Fibroblast of upper back skin (primary cell): Measurements from ENCODE around the gene MAST4.
"Not testable (repeated sequence)": the region's sequence is repeated elsewhere in the genome, so short reads cannot be mapped to it uniquely, and the experiment has no call there.

Experiments
- DNase-seq: peaks from one replicate; pipeline ENCODE4 v3.0.0-alpha.2; 2013

MAST4 gene

DNA sequence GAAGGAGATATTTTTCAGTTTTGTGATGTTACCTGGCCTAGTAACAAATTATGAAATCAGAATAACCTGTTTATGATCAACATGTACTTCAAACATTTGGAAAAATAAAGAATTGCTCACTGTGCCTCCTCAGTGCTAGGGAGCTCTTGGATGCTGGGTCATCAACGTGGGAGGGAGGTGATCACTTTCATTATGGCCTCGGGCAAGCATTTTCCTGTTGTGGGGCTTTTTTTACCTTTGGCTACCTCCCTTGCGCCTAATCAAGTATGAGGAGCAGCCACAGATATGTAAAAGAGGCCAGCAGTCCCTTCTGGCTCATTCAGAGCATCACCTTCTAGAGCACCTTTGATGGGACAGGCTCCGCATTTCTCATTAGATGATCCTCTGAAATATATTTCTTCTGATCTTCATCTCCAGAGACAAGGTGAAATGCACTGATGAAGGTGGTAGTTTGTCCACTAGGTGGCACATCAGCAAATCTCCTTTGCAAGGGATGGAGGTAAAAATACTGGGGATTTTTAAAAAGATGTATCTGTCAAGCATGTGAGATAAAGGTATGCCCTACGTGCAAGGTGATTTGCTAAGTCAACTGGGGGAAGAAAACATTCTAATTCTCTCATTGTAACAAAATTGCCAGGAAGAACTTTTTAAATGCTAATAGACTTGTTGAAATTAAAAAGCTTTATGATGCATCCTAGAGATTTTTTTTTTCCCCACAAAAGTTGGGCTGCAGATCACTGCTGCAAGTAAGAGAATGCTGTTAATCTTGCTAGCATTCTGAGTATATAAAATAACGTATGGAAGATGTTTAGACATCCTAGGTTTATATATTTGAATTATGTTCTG, 218.2 kb downstream of the MAST4 start:
- peak; percentile 53 for DNase-seq

DNA sequence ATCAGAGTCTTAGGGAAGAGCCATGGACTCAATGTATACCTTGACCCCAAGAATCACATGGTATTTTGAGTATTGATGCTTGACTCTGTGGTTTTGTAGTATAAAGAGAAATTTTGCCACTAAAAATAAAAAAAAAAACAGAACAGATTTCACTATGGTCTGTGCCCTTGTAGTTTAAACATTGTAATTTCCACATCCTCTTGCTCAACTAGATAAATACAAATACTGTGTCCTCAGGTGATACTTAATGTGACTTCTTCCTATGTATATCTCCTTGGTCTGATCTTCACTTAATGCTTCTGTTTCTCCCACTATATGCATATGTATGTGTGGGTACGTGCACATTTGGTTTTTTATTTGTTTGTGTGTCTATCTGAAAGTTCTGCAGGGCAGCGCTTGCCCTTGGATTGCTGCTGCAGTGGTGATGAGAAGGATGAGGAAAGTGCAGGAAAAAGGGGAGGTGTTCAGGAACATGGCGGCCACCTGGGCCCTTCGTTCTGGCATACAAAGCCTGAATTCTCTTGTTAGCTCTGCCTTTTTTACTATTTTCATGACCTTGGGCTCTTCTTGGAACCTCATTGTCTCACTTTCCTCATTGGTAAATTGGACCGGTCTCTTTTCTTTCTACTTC, 222.2 kb downstream of the MAST4 start:
- DNase-seq: no peak

DNA sequence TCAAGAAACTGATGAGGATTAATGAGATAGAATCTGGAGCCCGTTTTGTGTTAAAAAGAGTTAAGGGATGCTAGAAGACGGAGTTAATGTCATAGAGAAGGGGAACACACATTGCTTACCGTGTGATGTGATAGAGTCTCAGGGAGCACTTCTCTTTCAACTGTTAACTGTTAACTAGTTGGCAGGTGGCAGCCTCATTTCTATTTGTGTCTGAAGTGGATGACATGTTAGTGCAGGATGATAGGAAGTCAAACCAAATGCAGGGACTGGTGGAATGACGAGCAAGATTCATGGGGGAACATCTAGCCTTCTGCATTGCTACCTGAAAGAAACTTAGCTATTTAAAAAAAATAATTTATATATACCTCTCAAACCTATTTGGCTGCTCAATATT, 222.7 kb downstream of the MAST4 start:
- DNase-seq: no peak

DNA sequence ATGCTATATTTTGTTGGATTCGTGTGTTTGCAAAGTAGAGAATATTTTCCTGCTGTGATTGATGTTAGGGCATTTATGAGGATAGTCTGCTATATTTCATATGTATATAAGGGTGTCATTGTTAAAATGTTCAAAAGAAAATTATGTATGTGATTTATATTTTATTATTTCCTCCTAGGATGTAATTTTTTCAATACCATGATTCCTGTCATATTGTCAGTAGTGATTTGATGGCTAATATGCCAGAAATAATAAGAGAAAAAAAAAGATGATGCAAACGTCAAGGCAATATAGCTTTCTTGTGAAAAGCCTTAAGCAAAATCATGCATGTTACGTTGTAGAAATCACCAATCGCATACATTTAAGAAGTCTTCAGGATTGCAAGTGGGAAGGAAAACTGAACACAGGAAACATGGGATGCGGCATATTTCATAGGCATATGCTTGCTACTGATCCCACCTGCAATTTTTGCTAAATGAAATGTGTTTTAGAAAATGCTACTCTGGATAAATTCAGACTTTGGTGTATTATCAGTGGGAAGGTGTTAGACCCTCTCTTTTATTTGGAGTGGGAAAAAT, 224.5 kb downstream of the MAST4 start:
- DNase-seq: no peak

DNA sequence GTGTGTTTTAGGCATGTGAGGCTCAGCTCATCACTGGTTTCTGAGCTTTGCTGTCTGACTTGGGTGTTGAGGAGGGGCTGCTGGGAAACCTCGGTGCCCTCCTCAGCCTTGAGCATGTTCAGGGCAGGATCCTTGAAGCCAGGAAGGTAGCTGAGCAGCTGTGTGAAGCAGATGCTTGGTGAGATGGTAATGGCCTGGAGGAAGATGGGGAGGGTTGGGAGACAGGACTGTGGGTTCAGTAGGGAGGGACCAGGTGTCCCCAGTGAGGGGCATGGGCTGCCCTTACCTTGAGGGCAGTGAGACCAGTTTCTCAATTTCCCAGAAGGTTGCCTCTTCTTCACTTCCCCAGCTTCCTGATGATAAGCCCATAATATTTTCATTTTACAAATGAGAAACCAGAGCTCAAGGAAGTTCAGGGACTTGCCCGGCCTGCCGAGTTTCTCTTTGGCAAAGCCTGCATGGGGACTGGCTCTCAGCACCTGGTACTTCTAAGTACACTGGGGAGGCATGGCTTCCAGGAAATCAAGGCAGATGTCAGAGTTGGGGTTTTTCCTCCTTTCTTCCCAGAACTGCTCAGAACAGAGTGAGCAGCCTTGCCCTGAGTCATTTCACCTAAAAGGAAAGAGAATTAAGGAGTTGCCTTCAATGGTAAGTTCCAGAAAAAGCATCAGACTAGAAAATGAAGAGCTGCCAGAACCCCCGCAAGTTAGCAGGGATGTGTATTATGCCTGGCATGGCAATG, 225.7 kb downstream of the MAST4 start:
- DNase-seq: no peak

DNA sequence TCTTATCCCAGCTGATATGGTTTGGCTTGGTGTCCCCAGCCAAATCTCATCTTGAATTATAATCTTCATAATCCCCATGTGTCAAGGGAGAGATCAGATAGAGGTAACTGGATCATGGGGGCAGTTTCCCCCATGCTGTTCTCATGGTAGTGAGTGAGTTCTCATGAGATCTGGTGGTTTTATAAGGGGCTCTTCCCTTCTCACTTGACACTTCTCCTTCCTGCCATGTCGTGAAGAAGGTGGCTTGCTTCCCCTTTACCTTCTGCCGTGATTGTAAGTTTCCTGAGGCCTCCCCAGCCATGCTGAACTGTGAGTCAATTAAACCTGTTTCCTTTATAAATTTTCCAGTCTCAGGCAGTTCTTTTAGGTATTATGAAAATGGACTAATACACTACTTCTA, 226.7 kb downstream of the MAST4 start:
- DNase-seq: not testable (repeated sequence)

DNA sequence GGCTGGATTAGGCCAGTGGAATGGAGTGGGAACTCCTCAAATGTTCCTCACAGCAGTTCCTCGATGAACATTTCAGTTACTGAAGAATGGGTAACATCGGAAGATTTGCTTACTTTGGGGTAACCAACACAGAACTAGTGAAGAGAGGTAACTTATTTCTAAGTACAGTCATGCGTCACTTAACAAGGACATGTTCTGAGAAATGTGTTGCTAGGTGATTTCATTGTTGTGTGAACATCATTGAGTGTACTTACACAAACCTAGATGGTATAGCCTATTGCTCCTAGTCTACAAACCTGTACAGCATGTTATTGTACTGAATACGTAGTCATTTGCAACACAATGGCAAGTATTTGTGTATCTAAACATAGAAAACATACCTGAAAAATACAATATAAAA, 228.3 kb downstream of the MAST4 start:
- DNase-seq: no peak

DNA sequence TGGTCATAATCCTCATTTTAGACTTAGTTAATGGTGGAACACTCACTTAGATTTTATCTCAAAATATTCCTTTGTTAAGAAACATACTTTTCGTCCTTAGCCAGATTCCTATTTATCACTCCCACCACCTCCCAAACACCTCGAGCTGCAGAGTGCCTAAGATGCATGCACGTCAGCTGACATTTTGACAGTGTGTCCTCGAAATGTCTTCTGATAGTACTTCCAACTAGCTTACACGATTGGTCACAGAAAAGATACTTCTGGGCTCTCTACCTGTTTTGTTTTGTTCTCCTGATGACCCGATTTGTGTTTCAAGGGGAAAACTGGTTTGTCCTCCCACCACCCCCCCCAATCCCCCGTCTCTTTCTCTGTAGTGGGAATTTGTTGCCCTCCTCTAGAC, 230.1 kb downstream of the MAST4 start:
- DNase-seq: no peak

DNA sequence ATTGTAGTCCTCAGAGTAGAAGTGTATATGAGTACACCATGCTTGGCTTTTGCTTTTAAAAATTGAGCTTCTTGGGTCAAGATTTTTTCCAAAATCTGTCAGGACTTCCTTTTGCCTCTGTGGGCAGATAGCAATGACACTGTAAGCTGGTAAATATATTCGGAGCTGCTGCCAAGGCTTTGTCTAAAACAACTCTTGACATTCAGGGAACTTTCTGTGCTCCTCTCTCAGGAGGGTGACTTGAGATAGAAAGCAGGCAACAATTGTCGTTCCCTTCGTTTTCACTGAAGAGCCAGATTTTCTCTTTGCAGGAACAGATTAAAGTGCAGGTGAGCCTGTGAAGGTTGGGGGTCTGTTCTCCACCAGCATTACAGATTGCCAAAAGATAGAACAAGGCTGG, 230.5 kb downstream of the MAST4 start:
- no peak for DNase-seq

DNA sequence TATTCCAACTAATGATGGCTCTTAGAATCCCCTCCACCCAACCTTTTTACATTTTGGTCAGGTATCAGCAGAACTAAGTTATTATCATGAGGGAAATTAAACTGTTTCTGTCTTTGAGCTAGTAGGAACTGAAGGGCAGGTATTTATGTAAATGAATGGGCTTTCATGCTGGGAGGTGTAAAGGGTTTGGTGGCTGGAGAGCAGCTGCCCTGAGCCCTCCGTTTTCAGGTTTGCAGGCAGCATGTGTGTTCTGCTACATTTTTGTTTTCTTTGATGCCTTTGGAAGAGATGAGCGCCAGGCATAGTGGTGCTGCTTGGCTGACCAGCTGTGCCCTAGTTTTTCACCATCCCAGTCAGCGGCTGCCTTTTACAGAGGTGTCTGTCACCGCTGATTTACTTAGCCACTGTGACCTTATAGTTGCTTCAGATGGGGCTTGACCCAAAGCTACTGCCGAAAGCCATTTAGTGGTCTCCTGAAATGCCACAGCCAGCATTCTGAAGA, 231.9 kb downstream of the MAST4 start:
- no peak for DNase-seq

DNA sequence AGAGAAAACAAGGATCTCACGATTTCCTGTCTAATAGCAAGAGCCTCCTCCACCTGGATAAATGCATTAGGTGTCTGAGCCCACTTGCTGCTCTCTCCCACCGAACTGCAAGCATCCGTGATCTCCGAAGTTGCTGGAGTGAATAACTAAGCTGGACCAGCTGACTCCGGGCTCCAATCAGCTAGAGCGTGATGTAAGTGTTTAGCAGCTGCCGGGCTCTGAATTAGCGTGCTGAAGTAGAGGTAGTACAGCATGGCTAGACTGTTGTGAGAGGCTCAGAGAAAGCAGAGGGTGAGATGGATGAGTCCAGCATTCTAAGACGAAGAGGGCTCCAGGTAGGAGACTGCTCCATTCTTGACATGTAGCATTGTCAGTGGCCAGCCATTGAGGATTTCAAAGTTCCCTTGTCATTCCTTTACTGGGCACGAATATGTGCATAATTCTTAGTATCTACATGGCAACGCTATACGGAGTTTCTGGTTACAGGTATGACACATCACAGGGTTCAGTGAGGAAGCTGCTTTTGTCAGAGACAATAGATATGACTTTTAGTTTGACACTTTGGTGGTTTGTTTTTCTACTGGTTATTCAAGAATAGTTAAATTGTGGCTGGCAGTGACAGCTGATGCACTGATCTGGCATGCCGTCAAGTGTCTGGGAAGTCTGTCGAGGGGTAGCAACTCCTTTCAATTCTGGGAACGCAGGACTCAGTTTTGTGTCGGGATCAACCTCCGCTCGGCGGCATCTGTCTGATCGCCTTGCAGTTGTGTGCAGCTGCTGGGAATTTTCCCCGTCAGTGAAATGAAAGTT, 232.6 kb downstream of the MAST4 start:
- peak; percentile 75 for DNase-seq

DNA sequence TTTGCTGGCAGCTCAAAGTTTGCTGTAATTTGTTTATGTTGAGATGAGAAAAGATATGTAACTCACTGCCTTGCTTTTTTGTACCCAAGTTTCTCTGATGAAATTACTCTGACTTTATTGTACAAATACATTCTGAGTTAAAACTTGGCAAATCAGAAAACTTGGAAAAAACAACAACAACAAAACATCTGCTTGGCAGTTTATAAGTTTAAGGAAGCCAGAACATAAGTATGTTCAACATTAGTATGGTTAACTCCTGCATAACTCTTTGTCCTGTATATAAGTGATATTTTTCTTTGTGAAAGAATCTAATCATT, 233.1 kb downstream of the MAST4 start:
- DNase-seq: no peak

DNA sequence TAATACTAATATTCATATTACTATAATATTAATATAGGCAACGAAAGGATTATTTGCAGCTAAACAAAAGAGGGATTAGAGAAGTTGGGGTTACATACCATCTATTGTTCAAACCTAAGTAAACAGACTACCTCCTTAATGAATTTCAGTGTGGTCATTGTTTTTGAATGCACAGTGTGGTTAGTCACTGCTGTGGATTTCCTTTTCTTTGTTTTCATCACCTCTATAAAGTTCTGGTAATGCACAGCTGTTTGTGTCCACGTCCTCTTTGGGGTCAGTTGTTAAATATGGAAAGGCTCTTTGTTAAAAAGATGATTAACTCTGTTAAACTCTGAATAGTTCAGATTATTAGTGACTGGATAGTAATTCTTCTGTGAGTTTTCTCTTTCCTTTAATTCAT, 233.6 kb downstream of the MAST4 start:
- DNase-seq: peak; percentile 49

DNA sequence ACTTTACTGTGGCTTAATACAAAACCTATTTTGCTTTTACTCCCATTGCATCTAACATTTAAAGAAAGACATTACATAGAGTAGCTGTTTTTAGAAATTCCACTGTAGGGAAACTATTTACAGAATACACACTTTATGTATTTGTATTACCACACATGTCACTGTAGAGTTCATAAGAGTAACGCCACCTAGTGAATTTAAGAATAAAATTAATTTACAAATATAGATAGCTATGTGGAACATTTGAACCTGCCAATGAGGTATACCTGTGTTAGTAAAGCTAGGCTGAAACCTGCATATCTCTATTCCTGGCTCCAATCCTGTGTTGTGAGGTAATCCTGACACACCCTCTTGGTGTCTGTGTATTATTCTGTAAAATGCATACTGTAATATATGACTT, 234.4 kb downstream of the MAST4 start:
- no peak for DNase-seq

DNA sequence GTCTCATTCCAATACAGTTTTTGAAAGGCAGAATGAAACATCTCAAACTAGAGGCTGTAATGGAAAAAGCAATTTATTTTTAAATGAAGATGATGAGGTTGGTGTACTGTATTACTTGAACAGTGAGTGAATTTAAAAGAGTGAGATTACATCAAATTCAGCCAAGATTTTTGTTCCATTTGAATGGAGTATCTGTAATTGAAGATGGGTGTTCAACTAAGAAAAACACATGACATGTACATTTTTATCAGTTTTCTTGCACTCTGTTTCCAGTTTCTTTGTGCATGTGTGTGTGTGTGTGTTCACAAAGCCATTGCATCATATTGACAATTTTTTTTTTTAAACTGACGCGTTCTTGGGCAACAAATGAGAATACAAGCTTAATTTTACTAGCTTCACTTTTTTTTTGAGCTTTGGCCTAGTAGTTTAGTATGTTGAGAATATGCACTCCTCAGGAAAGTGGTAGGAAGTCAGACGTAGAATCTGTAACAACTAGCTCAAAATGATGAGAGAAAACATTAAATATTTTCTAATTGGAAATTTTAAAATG, 243.5 kb downstream of the MAST4 start:
- DNase-seq: no peak

DNA sequence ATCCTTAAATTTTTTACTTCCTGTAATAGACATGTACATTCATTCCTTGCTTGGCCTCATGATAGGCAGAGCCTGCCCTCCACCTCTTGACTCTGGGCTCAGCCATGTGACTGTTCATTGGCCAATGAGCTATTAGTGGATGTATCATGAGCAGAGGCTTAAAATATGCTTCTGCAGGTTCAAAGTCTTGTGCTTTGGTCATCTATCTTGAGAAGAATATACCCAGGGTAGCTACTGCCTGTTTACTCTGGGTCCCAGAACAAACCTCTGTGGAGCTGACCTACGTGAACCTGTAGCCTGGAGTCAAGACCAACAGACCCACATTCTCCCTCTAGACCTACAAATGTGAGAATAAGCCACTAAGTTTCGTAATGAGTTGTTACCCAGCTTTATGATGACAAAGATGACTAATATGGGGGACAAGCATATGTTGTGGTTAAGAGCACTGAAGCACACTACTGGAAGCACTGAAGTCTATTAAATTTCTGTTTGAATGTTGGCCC, 244.4 kb downstream of the MAST4 start:
- peak; percentile 35 for DNase-seq

DNA sequence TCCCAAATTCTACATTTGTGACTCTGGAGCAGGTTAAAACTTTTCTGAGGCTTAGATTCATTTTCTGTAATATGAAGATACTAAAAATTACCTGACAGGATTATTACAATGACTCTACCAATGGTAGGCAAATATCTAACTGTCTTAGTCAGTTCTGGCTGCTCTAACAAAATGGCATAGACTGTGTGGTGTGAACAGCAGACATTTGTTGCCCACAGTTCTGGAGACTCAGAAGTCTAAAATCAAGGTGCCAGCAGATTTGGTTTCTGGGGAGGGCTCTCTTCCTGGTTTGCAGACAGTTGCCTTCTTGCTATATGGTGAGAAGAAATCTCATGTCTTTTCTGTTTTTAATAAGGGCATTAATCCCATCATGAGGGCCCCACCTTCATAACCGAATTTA, 245.1 kb downstream of the MAST4 start:
- no peak for DNase-seq

DNA sequence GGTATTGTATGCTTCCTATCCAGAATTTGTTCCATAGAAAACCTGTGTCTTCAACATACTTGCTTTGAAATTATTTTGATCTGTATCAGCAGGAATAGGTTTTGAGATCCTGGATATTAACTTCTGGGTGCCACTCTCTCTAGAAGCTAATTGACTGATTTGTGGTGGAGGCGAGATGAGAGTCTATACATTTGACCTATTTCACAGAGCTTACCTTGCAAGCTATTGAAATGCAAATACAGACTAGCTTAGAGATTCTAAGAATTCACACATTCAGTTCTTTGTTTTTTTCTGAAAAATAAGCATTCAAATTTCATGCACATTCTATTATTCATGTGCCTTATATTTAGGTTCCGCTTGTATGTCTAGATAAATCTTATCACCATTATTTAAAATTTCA, 246.3 kb downstream of the MAST4 start:
- DNase-seq: no peak

DNA sequence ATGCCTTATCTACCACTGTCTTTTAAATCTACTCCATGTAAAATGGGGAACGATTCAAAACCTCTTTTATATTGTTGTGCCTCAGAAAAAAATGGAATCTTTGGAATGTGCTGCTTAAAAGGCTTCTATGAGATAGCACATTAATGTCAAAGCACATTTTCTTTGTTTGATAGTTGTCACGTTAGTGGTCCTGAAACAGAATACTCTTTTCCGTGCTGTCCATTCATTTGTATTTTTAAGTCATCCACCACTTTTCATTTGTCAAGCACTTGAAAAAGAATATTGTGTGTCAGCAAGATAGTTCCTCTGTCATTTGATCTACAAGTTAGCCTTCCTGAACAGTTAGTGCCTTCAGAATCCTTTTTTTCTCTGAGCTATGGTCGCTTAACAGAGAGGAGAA, 246.9 kb downstream of the MAST4 start:
- no peak for DNase-seq

DNA sequence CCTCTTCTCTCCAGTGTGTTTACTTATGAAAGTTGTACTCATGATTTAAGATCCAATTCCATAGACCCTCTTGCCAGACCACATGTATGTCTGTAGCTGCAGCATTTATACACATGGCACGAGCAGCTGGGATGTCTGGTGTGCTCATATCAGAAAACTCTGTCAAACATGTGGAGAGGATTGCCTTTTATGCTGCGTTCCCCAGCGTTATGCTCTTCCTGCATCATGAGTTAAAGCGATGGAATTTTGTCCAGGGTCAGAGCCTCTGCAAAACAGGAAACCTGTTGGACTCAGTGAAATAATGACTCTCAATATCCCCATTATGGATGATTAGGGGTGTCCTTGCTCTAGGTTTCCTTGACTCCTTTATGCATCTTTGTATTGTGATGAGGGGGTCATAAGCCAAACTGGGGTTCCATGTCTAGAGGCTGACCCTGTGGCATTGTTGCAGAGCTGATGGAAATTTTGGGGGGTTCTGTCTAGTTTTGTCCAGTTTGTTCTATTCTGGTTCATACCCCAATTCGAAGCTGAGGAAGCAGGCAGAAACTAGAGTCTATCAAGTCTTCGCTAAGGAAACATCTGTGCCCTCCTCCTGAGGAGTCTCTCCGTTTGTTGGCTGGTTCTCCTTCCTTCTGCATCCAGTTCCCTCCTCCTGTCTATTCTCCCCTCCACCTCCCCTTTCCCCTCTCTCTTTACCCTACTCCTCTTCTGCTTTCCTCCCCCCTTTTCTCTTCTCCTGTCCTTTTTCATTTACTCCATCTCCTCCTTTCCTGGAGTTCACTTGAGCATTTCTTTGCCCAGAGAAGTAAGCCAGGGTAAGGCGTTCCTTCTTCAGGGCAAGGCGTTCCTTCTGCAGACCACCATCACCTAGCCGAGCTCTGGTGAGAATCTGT, 252.8 kb downstream of the MAST4 start:
- DNase-seq: peak; percentile 94

DNA sequence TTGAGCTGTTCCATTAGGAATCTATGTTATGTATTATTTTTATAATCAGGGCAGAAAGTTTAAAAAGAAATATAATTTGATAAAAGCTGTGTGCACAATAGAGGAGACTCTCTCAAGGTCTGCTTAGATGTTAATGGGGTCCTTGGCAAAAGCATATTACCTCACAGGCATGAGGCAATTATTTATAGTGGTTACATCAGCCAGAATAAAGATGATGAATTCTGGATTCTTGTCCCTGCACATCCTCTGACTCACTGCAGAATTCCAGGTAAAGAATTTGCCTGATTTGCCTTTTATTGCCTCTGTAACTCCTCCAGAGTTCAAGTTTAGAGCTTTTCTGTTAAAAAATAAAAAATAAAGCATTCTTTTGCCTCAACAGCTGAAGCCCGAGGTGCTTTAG, 253.6 kb downstream of the MAST4 start:
- peak; percentile 91 for DNase-seq
